IgD-negative memory B cell (primary cell): Measurements from ENCODE around the gene RNASE13. TPM values are rescaled to one million over a fixed set of nuclear protein-coding genes. Genes with fewer than 3 reads are reported as not detected.
A peak's percentile ranks its signal among the peaks of the same experiment; 100 is the strongest.

Source experiments
- H3K27ac Mint-ChIP-seq, 3 donors: one replicate each; pipeline ENCODE4 v1.8.0; 2020 to 2022; ENCODE audit warnings: mild to moderate bottlenecking in 3 of 3, mixed read lengths in 3 of 3, moderate library complexity in 1 of 3
- H3K27me3 Mint-ChIP-seq: one replicate; pipeline ENCODE4 v1.8.0; 2021; ENCODE audit warnings: mixed read lengths
- H3K36me3 Mint-ChIP-seq: one replicate; pipeline ENCODE4 v1.8.0; 2020; ENCODE audit warnings: mild to moderate bottlenecking, mixed read lengths
- H3K4me1 Mint-ChIP-seq, 3 donors: one replicate each; pipeline ENCODE4 v1.8.0; 2020 to 2022; ENCODE audit warnings: mixed read lengths in 3 of 3, mild to moderate bottlenecking in 1 of 3
- H3K4me3 Mint-ChIP-seq, 4 donors: one replicate each; pipeline ENCODE4 v1.8.0; 2020 to 2022; ENCODE audit warnings: mild to moderate bottlenecking in 4 of 4, mixed read lengths in 4 of 4, moderate library complexity in 3 of 4
- H3K9me3 Mint-ChIP-seq, 3 donors: one replicate each; pipeline ENCODE4 v1.8.0; 2020 to 2021; ENCODE audit warnings: mixed read lengths in 3 of 3, mild to moderate bottlenecking in 1 of 3
- polyA plus RNA-seq: library from polyadenylated mRNA; unstranded; fragments of 300-500 nt; fragmentation: Illumina TruSeq; gene quantifications from one replicate; pipeline ENCODE4 v1.2.3, GENCODE V29; 2021

RNASE13 gene, protein sequence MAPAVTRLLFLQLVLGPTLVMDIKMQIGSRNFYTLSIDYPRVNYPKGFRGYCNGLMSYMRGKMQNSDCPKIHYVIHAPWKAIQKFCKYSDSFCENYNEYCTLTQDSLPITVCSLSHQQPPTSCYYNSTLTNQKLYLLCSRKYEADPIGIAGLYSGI
- polyA plus RNA-seq, result not detected

DNA sequence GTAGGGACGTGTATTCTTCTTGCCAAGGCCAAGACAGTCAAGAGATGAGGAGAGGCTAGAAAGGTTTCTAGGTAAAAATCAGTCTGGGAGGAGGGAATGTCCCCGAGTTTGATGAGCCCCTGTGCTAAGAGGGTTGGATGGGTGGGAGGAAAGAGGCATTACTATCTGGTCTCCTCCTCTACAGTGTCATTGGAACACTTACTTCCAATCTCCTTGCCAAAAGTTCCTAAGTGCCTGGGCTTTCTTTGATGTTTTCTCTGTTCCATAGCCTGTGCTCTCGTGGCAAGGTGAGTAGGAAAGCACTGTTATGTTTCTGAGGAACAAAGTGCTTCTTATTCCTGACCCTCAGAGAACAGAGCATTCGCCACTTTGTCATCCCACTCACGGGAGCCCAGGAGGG, at the start of gene RNASE13:
Gene RNASE13 (minus strand): TSS at position 101 of the 400 bp plus-strand sequence. CDS start 519 bp downstream, outside the sequence.
- no peaks in the 10 kb centered on the region for H3K36me3 Mint-ChIP-seq
- peaks cover 0 to 2% (median 0%) of the 10 kb centered on the region in 3 donors for H3K4me1 Mint-ChIP-seq
- H3K4me3 Mint-ChIP-seq, result no peak within 1 kb of the TSS
- H3K27me3 Mint-ChIP-seq, result peaks cover 8% of the 10 kb centered on the region
- H3K9me3 Mint-ChIP-seq, result no peaks in the 10 kb centered on the region
- H3K27ac Mint-ChIP-seq, result no peak within 1 kb of the TSS

DNA sequence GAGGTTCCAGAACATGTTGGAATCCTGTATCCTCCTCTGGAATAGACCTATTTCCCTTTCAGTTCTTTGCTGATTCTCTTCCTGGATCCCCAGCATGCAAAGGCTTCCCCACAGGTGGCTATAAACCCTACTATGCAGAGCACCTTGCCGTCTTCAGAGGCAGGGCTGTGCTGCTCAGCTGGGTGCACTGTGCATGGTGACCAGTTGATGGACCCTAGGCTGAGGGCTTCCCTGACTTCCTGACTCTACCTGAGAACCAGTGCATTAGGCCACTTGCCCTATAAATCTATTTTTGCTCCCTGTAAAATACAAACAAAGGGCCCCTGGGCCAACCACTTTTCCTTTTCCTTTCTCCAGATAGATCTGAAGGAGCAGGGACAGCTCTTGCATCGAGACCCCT, 49.8 kb upstream of the RNASE13 start:
- H3K36me3 Mint-ChIP-seq, result peaks cover 3% of the 10 kb centered on the region
- peaks cover 10% of the 10 kb centered on the region for H3K27me3 Mint-ChIP-seq
- no peaks in the 10 kb centered on the region for H3K9me3 Mint-ChIP-seq
- H3K4me1 Mint-ChIP-seq, result peaks cover 11 to 14% (median 11%) of the 10 kb centered on the region in 3 donors
- no peak overlapping the region for H3K27ac Mint-ChIP-seq
- H3K4me3 Mint-ChIP-seq, result no peak overlapping the region

DNA sequence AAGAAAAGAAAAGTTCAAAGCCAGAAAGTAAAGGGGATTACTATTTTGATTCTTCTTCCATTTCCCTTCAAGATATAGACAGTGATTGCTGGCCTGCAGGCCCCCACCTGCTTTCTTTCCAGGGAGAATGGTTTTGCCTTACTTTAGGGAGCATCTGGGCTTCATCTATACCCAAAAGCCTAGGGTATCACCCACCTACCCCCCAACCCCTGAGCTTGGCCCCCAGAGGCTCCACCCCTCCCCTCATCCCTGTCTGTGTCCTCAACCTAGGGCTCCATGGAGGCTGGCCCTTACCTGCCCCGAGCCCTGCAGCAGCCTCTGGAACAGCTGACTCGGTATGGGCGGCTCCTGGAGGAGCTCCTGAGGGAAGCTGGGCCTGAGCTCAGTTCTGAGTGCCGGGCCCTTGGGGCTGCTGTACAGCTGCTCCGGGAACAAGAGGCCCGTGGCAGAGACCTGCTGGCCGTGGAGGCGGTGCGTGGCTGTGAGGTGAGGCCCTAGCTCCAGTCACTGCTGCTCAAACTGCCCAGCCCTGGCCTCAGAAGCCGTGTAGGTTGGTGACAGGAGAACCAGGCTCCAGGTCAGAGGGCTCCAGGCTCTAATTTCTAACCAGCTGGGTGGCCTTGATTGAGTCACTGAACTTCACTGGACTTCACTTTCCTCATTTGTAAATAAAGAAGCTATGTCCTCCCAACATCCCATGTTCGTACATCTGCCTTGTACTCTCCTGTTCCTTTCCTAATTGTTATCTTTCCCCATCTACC, 49.1 kb upstream of the RNASE13 start:
- Mint-ChIP-seq H3K27ac (no peak overlapping the region), H3K9me3 (no peaks in the 10 kb centered on the region), H3K4me1 (peaks cover 11 to 14% (median 11%) of the 10 kb centered on the region in 3 donors), H3K27me3 (peaks cover 13% of the 10 kb centered on the region), H3K36me3 (peaks cover 3% of the 10 kb centered on the region), H3K4me3 (no peak overlapping the region)

DNA sequence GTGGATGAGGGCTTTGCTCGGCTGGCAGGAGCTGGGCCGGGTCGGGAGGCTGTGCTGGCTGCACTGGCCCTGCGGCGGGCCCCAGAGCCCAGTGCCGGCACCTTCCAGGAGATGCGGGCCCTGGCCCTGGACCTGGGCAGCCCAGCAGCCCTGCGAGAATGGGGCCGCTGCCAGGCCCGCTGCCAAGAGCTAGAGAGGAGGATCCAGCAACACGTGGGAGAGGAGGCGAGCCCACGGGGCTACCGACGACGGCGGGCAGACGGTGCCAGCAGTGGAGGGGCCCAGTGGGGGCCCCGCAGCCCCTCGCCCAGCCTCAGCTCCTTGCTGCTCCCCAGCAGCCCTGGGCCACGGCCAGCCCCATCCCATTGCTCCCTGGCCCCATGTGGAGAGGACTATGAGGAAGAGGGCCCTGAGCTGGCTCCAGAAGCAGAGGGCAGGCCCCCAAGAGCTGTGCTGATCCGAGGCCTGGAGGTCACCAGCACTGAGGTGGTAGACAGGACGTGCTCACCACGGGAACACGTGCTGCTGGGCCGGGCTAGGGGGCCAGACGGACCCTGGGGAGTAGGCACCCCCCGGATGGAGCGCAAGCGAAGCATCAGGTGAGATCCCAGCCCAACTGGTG, 47.0 kb upstream of the RNASE13 start:
- H3K4me3 Mint-ChIP-seq, result no peak overlapping the region
- peak overlapping the region in 1 of 3 donors; percentile 69 for H3K27ac Mint-ChIP-seq
- peaks cover 3% of the 10 kb centered on the region for H3K36me3 Mint-ChIP-seq
- peaks cover 2 to 3% (median 3%) of the 10 kb centered on the region in 3 donors for H3K4me1 Mint-ChIP-seq
- H3K27me3 Mint-ChIP-seq, result peaks cover 10% of the 10 kb centered on the region
- H3K9me3 Mint-ChIP-seq, result no peaks in the 10 kb centered on the region

DNA sequence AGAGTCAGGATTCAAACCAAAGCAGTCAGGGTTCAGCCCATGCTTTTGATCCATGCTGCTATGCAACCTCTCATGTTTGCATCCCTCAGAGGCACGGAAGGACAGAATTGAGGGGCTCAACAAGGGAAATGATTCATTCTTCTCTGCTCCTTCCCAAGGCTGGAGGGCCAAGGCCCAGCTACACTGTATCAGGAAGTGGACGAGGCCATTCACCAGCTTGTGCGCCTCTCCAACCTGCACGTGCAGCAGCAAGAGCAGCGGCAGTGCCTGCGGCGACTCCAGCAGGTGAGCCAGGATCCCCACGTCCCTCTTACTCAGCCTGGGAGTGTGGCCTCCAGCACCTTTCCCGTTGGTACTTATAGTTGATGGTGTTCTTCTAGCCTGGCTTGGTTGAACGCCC, 44.1 kb upstream of the RNASE13 start:
- Mint-ChIP-seq H3K4me1 (peaks cover 0 to 2% (median 0%) of the 10 kb centered on the region in 3 donors), H3K4me3 (no peak overlapping the region), H3K27ac (no peak overlapping the region)

DNA sequence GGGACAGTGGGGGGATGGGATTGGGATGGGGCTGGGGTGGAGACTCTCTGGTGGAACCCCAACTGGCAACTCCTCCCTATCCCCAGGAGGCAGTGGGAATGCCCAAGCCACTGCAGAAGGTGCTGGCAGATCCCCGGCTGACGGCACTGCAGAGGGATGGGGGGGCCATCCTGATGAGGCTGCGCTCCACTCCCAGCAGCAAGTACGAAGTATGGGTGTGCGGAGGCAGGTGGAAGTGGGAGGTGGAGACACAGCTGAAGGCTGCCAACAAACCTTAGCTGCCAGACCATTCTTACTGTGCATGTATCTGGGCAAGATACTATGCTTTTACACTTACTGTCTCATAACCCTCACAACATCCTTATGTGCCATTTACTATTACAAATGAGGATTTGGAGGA, 43.7 kb upstream of the RNASE13 start:
- Mint-ChIP-seq H3K36me3 (peaks cover 3% of the 10 kb centered on the region), H3K9me3 (no peaks in the 10 kb centered on the region), H3K27me3 (peaks cover 11% of the 10 kb centered on the region), H3K4me3 (no peak overlapping the region), H3K27ac (no peak overlapping the region), H3K4me1 (peaks cover 0 to 2% (median 0%) of the 10 kb centered on the region in 3 donors)

More for the DNA sequence above, 44.1 kb upstream of the RNASE13 start:
- Mint-ChIP-seq H3K9me3 (no peaks in the 10 kb centered on the region), H3K36me3 (peaks cover 3% of the 10 kb centered on the region), H3K27me3 (peaks cover 7% of the 10 kb centered on the region)

DNA sequence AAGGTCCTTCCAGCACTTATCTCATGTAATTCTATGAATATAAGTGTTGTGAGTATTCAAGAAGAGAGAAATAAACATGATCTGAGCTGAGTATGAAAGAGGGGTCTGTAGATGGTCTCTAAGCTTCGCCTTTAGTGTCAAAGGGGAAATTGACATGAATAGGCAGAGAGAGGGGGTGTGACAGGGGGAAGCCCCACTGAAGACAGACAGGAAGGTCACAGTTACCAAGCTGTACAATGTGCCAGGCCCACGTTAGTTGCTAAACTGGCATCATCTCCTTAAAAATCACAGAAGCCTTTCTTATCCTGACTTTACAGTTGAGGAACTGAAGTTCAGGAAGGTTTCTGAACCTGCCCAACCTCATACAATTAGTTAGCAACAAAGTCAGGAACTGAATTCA, 43.1 kb upstream of the RNASE13 start:
- H3K27ac Mint-ChIP-seq, result no peak overlapping the region
- no peaks in the 10 kb centered on the region for H3K9me3 Mint-ChIP-seq
- H3K4me3 Mint-ChIP-seq, result no peak overlapping the region
- peaks cover 12% of the 10 kb centered on the region for H3K27me3 Mint-ChIP-seq
- peaks cover 3% of the 10 kb centered on the region for H3K36me3 Mint-ChIP-seq
- peaks cover 0 to 2% (median 0%) of the 10 kb centered on the region in 3 donors for H3K4me1 Mint-ChIP-seq

DNA sequence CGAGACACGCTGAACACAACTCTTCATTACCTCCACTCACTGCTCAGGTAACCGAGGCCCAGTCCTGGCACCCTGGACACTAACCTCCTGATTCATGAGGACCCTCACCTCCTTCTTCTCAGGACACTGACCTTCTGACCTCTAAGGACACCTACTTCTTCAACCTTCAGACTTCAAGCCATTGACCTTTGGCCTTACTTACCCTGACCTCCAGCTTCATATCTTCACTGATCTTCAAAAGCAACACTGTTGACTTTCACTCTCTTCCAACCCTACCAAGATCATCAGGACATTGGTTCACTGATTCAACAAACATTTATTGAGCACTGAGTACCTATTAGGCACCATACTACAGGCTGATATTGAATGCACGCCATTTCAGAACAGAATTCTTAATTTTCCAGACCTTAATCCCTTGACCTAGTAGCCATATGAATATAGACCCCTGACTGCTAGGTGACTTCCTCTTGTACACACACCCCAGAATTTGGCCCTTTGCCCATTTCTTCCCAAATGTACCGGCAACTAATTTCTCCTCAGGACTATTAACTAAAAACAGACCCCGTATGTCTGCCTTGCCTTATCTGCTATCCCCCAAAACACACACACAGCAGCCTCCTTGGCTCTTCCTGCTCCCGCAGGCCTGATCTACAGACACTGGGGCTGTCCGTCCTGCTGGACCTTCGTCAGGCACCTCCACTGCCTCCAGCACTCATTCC, 41.3 kb upstream of the RNASE13 start:
- H3K27me3 Mint-ChIP-seq, result peaks cover 18% of the 10 kb centered on the region
- no peaks in the 10 kb centered on the region for H3K9me3 Mint-ChIP-seq
- H3K36me3 Mint-ChIP-seq, result peaks cover 3% of the 10 kb centered on the region
- H3K4me1 Mint-ChIP-seq, result peaks cover 0 to 18% (median 13%) of the 10 kb centered on the region in 3 donors
- no peak overlapping the region for H3K4me3 Mint-ChIP-seq
- no peak overlapping the region for H3K27ac Mint-ChIP-seq

DNA sequence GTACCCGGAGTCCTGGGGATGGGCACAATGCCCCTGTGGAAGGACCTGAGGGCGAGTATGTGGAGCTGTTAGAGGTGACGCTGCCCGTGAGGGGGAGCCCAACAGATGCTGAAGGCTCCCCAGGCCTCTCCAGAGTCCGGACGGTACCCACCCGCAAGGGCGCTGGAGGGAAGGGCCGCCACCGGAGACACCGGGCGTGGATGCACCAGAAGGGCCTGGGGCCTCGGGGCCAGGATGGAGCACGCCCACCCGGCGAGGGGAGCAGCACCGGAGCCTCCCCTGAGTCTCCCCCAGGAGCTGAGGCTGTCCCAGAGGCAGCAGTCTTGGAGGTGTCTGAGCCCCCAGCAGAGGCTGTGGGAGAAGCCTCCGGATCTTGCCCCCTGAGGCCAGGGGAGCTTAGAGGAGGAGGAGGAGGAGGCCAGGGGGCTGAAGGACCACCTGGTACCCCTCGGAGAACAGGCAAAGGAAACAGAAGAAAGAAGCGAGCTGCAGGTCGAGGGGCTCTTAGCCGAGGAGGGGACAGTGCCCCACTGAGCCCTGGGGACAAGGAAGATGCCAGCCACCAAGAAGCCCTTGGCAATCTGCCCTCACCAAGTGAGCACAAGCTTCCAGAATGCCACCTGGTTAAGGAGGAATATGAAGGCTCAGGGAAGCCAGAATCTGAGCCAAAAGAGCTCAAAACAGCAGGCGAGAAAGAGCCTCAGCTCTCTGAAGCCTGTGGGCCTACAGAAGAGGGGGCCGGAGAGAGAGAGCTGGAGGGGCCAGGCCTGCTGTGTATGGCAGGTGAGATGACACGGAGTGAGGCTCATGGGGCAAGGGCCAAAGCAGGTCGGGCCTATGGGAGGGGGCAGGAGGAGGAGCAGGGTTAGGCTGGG, 40.0 kb upstream of the RNASE13 start:
- H3K27me3 Mint-ChIP-seq, result peaks cover 21% of the 10 kb centered on the region
- H3K27ac Mint-ChIP-seq, result no peak overlapping the region
- H3K36me3 Mint-ChIP-seq, result no peaks in the 10 kb centered on the region
- no peak overlapping the region for H3K4me3 Mint-ChIP-seq
- no peaks in the 10 kb centered on the region for H3K9me3 Mint-ChIP-seq
- peaks cover under 1 to 22% (median 15%) of the 10 kb centered on the region in 3 donors for H3K4me1 Mint-ChIP-seq

DNA sequence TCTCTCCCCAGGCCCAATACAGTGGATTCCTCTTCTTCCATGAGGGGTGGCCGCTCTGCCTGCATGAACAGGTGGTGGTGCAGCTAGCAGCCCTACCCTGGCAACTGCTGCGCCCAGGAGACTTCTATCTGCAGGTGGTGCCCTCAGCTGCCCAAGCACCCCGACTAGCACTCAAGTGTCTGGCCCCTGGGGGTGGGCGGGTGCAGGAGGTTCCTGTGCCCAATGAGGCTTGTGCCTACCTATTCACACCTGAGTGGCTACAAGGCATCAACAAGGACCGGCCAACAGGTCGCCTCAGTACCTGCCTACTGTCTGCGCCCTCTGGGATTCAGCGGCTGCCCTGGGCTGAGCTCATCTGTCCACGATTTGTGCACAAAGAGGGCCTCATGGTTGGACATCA, 39.3 kb upstream of the RNASE13 start:
- peaks cover 25% of the 10 kb centered on the region for H3K27me3 Mint-ChIP-seq
- H3K36me3 Mint-ChIP-seq, result no peaks in the 10 kb centered on the region
- H3K9me3 Mint-ChIP-seq, result no peaks in the 10 kb centered on the region
- H3K27ac Mint-ChIP-seq, result no peak overlapping the region
- peaks cover 8 to 27% (median 21%) of the 10 kb centered on the region in 3 donors for H3K4me1 Mint-ChIP-seq
- peak overlapping the region in 1 of 4 donors; percentile 16 for H3K4me3 Mint-ChIP-seq

DNA sequence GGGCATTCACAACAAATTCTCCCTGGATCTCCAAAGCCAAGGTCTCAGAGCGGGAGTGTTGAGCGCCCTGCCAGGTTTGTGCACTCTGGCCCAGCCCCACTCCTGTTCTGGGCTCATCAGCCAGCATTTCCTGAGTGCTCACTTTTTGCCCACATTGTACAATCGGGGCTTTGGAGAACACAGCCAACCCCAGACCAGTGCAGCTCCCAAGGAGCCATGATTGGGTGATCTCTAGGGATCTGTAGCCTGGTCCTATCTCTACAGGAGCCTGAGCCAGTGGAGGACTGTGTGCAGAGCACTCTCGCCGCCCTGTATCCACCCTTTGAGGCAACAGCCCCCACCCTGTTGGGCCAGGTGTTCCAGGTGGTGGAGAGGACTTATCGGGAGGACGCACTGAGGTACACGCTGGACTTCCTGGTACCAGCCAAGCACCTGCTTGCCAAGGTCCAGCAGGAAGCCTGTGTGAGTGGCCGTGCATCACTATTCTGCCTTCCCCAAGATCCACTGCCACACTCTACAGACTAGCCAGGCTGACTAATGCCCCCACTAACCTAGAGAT, 38.3 kb upstream of the RNASE13 start:
- Mint-ChIP-seq H3K36me3 (no peaks in the 10 kb centered on the region), H3K4me1 (peaks cover 14 to 34% (median 26%) of the 10 kb centered on the region in 3 donors), H3K4me3 (peak overlapping the region in 1 of 4 donors; percentile 86), H3K9me3 (no peaks in the 10 kb centered on the region), H3K27me3 (peaks cover 33% of the 10 kb centered on the region), H3K27ac (no peak overlapping the region)

DNA sequence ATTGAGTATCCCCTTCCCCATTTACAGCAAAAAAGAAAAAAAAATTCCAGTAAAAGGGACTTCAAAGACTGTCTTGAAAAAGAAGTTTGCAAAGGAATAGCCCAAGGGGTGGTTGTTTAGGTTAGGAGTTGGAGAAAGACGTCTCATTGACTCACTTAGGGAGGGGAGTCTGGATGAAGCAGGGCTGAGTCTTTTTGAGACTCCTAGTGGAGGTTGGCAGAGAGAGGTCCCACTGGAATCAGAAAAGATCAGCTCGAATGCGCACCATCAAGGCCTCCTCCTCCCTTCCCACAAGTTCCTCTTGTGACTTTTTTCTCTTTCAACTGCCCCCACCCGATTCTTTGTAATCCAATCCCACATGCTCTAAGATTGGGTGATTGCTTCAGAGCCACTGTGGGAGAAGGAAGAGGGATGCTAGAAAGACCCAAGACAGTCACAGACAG, 37.4 kb upstream of the RNASE13 start:
- H3K27me3 Mint-ChIP-seq, result peaks cover 38% of the 10 kb centered on the region
- H3K36me3 Mint-ChIP-seq, result no peaks in the 10 kb centered on the region
- peak overlapping the region; percentile 80 to 95 (median 90) for H3K4me3 Mint-ChIP-seq
- peak overlapping the region in 1 of 3 donors; percentile 90 for H3K27ac Mint-ChIP-seq
- no peaks in the 10 kb centered on the region for H3K9me3 Mint-ChIP-seq
- H3K4me1 Mint-ChIP-seq, result peaks cover 14 to 34% (median 26%) of the 10 kb centered on the region in 3 donors

DNA sequence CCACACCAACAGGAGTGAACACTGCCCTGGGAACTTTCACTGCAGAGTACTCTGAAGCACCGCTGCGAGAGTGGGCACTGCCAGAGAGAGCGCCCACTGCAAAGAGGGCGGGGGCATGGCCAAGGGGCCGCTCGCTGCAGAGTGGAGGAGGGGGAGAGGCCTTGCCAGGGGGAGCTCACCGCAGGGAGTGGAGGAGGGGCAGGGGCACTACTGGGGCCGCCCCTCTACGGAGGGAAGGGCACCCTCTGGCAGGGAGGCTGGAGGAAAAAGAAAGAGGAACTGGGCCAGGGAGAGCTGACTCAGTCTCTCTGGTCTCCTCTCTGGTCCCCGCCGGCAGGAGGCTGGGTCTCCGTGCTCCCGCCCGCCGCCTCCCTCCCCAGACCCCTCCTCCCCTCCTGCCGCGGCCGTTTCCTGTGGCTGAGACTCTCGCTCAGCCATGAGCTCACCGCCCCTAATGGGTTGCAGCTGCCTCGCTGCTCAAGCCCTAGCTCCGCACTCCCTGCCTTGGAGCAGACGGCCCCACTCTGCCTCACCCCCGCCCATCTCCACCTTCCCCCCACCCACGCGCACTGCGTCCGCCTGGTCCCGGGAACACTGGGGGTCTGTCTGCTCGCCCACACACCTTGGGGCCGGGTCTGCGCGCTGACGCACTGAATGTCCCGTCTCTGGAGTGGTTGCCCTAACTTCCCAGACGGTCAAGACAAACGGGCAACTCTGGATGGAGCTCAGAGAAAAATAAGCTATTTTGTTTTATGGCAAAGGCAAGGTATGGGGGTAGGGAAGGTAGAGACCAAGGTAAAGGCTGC, 36.8 kb upstream of the RNASE13 start:
- H3K27ac Mint-ChIP-seq, result peak overlapping the region in 2 of 3 donors; percentile 5 to 90
- H3K4me1 Mint-ChIP-seq, result peaks cover 14 to 34% (median 26%) of the 10 kb centered on the region in 3 donors
- peak overlapping the region; percentile 80 to 95 (median 90) for H3K4me3 Mint-ChIP-seq
- H3K9me3 Mint-ChIP-seq, result no peaks in the 10 kb centered on the region
- H3K27me3 Mint-ChIP-seq, result peaks cover 43% of the 10 kb centered on the region
- H3K36me3 Mint-ChIP-seq, result no peaks in the 10 kb centered on the region
